Mesenchymal stem cell (in vitro differentiated cells and primary cell): ENCODE data around the gene SLCO2A1.

Experiments used
- DNase-seq: peaks from one replicate; pipeline ENCODE4 v3.0.0-alpha.2; 2013
- H2AFZ ChIP-seq: one replicate; pipeline ENCODE4 v1.6.1; 2013; ENCODE audit warnings: low read depth, mild to moderate bottlenecking, control low read depth, inconsistent platforms, low read length, moderate library complexity
- H2AK5ac ChIP-seq: 2 replicates; pipeline ENCODE4 v1.6.1; 2013; ENCODE audit warnings: low read length, moderate library complexity, mild to moderate bottlenecking, inconsistent platforms; ENCODE audit not compliant: severe bottlenecking
- H2BK120ac ChIP-seq: one replicate; pipeline ENCODE4 v1.6.1; 2013; ENCODE audit warnings: low read depth, mild to moderate bottlenecking, inconsistent platforms, low read length, moderate library complexity
- H2BK12ac ChIP-seq, 2 experiments: one replicate each; pipeline ENCODE4 v1.6.1; 2013; ENCODE audit warnings: inconsistent platforms in 2 of 2, low read length in 2 of 2, mild to moderate bottlenecking in 2 of 2, moderate library complexity in 2 of 2, control low read depth in 1 of 2
- H2BK15ac ChIP-seq: one replicate; pipeline ENCODE4 v1.6.1; 2013; ENCODE audit warnings: mild to moderate bottlenecking, low read depth, inconsistent platforms; ENCODE audit not compliant: poor library complexity, severe bottlenecking
- H2BK5ac ChIP-seq: 2 replicates; pipeline ENCODE4 v1.6.1; 2013; ENCODE audit warnings: low read depth, mild to moderate bottlenecking, low read length, control low read depth, inconsistent platforms; ENCODE audit not compliant: poor library complexity, severe bottlenecking
- H3K14ac ChIP-seq, 2 experiments: one replicate each; pipeline ENCODE4 v1.6.1; 2013; ENCODE audit warnings: inconsistent platforms in 2 of 2, low read length in 2 of 2, control low read depth in 1 of 2, mild to moderate bottlenecking in 1 of 2, moderate library complexity in 1 of 2
- H3K18ac ChIP-seq, 2 experiments: one replicate each; pipeline ENCODE4 v1.6.1; 2013; ENCODE audit warnings: inconsistent platforms in 2 of 2, low read length in 2 of 2, control low read depth in 1 of 2, low read depth in 1 of 2, mild to moderate bottlenecking in 1 of 2
- H3K23ac ChIP-seq, 2 experiments: one replicate each; pipeline ENCODE4 v1.6.1; 2013; ENCODE audit warnings: inconsistent platforms in 2 of 2, low read length in 2 of 2, mild to moderate bottlenecking in 2 of 2, moderate library complexity in 2 of 2, control low read depth in 1 of 2
- H3K27ac ChIP-seq: 2 replicates; pipeline ENCODE4 v1.5.1; 2013; ENCODE audit warnings: mild to moderate bottlenecking, moderate library complexity, low read length, control low read depth, inconsistent platforms; ENCODE audit not compliant: poor library complexity, severe bottlenecking
- H3K27me3 ChIP-seq, 2 experiments: 2 replicates each; pipeline versions ENCODE4 v1.6.1 to v1.7.0; 2013; ENCODE audit warnings: low read length in 2 of 2, mild to moderate bottlenecking in 2 of 2, moderate library complexity in 2 of 2, control low read depth in 1 of 2, inconsistent platforms in 1 of 2; ENCODE audit not compliant: control insufficient read depth in 1 of 2, insufficient read depth in 1 of 2
- H3K36me3 ChIP-seq, 2 experiments: 2 replicates each; pipeline versions ENCODE4 v1.6.1 to v1.7.0; 2013; ENCODE audit warnings: low read length in 2 of 2, control low read depth in 1 of 2, inconsistent platforms in 1 of 2, low read depth in 1 of 2, mild to moderate bottlenecking in 1 of 2; ENCODE audit not compliant: insufficient read depth in 2 of 2, control insufficient read depth in 1 of 2
- H3K4ac ChIP-seq, 2 experiments: one replicate each; pipeline ENCODE4 v1.6.1; 2013; ENCODE audit warnings: inconsistent platforms in 2 of 2, low read length in 2 of 2, mild to moderate bottlenecking in 2 of 2, moderate library complexity in 2 of 2, control low read depth in 1 of 2, low read depth in 1 of 2
- H3K4me1 ChIP-seq: 2 replicates; pipeline ENCODE4 v1.6.1; 2013; ENCODE audit warnings: low read depth, low read length, control low read depth; ENCODE audit not compliant: control insufficient read depth, insufficient read depth
- H3K4me2 ChIP-seq: 2 replicates; pipeline ENCODE4 v1.6.1; 2013; ENCODE audit warnings: low read length, mild to moderate bottlenecking, inconsistent platforms; ENCODE audit not compliant: poor library complexity, severe bottlenecking
- H3K4me3 ChIP-seq, 2 experiments: 2 replicates each; pipeline versions ENCODE4 v1.5.1 to v1.7.0; 2013; ENCODE audit warnings: low read length in 2 of 2, mild to moderate bottlenecking in 2 of 2, control low read depth in 1 of 2, low read depth in 1 of 2; ENCODE audit not compliant: insufficient read depth in 1 of 2
- H3K79me1 ChIP-seq: replicated peaks from 2 replicates; pipeline ENCODE4 v1.6.1; 2013; ENCODE audit warnings: mild to moderate bottlenecking, control low read depth, low read length, inconsistent platforms; ENCODE audit not compliant: poor library complexity, severe bottlenecking
- H3K9ac ChIP-seq: 2 replicates; pipeline ENCODE4 v1.7.0; 2013; ENCODE audit warnings: mild to moderate bottlenecking, low read length, moderate library complexity
- H3K9me3 ChIP-seq: 2 replicates; pipeline ENCODE4 v1.7.0; 2013; ENCODE audit warnings: mild to moderate bottlenecking, low read length; ENCODE audit not compliant: control insufficient read depth
- H4K8ac ChIP-seq: one replicate; pipeline ENCODE4 v1.6.1; 2013; ENCODE audit warnings: inconsistent platforms, mild to moderate bottlenecking, low read length, moderate library complexity
- H4K91ac ChIP-seq: one replicate; pipeline ENCODE4 v1.6.1; 2013; ENCODE audit warnings: mild to moderate bottlenecking, low read length, inconsistent platforms
- WGBS: methylation state at CpG from one replicate; pipeline ENCODE4 v1.1.7; 2013; ENCODE audit warnings: mixed read lengths; 5-methylcytosine and 5-hydroxymethylcytosine counted together

SLCO2A1 gene

DNA sequence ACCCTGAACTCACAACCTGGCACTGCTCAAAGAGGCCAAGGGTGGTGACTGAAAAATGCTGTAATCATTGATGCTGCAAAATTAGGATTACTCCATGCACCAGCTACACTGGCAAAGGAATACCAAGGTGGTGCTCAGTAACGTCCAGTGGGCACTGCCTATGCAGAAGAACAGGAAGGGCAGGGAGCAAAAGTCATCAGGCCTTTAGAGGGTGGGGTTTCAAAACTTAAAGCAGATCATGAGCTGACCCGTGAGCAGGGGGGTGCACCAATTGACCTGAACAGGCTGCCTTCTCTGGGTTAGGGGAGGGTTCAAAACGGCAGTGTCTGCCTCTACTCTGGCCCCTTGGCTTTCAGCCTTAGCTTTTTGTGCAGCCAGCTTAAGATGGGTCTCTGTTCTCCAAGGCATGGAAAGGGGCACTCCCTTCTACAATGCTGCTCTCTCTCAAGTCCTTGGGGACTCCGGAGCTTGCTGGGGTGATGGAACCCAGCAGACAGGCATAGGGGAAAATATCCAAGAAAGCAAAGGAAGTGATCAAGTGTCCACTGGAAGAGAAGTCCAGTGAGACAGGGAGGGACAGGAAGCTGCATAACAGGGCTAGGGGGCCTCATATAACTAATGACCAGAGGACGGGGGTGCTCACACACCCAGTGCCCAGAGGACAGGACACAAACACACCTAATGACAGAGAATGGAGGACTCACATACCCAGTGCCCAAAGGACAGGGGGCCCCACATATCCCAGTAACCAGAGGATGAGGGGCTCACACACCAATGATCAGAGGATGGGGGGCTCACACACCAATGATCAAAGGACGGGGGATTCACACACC, 145.5 kb downstream of the SLCO2A1 start:
- H2BK5ac ChIP-seq, result no peak overlapping the region
- no peak overlapping the region for H3K27ac ChIP-seq
- no peak overlapping the region for H2BK12ac ChIP-seq
- DNase-seq, result no peak
- no peak overlapping the region for H3K4me3 ChIP-seq
- peaks cover 29 to 42% of the 10 kb centered on the region in 2 experiments for H3K27me3 ChIP-seq
- no peak overlapping the region for H2AFZ ChIP-seq
- no peak overlapping the region for H3K9ac ChIP-seq
- H2AK5ac ChIP-seq, result no peak overlapping the region
- H4K8ac ChIP-seq, result no peak overlapping the region
- H3K14ac ChIP-seq, result no peak overlapping the region
- H3K36me3 ChIP-seq, result no peaks in the 10 kb centered on the region
- no peak overlapping the region for H3K4me2 ChIP-seq
- H2BK120ac ChIP-seq, result no peak overlapping the region
- no peak overlapping the region for H3K18ac ChIP-seq
- no peak overlapping the region for H4K91ac ChIP-seq
- H3K23ac ChIP-seq, result no peak overlapping the region
- no peaks in the 10 kb centered on the region for H3K4me1 ChIP-seq
- no peaks in the 10 kb centered on the region for H3K9me3 ChIP-seq
- H3K4ac ChIP-seq, result no peak overlapping the region
- WGBS, result 79% methylated on average over 6 of the region's 6 CpGs
- no peak overlapping the region for H2BK15ac ChIP-seq
- no peaks in the 10 kb centered on the region for H3K79me1 ChIP-seq

DNA sequence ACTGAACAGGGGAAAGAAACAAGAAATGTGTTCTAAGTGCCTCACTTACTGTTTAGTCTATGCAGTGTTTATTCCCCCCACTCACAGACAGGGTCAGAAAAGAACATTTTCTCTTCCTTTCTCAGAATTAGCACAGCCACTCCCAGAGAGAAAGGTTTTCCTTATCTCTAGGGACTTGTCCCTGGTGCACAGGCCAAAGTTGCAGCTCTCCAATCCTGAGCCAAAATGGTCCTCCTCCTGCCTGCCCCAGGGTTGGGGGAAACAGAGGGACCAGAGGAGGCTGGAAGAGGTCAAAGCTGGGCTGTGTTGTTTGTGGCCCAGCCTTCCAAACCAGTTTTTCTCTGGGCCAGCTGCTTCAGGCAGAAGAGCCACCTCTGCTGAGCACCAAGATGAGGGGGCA, 146.1 kb downstream of the SLCO2A1 start:
- Histone ChIP-seq H3K4me2 (no peak overlapping the region), H3K4ac (no peak overlapping the region), H2BK5ac (no peak overlapping the region), H3K23ac (no peak overlapping the region), H3K9me3 (no peaks in the 10 kb centered on the region), H3K79me1 (no peaks in the 10 kb centered on the region), H3K9ac (no peak overlapping the region), H3K27ac (no peak overlapping the region), H3K27me3 (peaks cover 29 to 42% of the 10 kb centered on the region in 2 experiments), H2AFZ (no peak overlapping the region), H3K14ac (no peak overlapping the region), H2BK12ac (no peak overlapping the region), H3K36me3 (no peaks in the 10 kb centered on the region), H2AK5ac (no peak overlapping the region), H4K8ac (no peak overlapping the region), H2BK120ac (no peak overlapping the region), H2BK15ac (no peak overlapping the region), H4K91ac (no peak overlapping the region), H3K4me1 (no peaks in the 10 kb centered on the region), H3K18ac (no peak overlapping the region), H3K4me3 (no peak overlapping the region)
- no peak for DNase-seq

DNA sequence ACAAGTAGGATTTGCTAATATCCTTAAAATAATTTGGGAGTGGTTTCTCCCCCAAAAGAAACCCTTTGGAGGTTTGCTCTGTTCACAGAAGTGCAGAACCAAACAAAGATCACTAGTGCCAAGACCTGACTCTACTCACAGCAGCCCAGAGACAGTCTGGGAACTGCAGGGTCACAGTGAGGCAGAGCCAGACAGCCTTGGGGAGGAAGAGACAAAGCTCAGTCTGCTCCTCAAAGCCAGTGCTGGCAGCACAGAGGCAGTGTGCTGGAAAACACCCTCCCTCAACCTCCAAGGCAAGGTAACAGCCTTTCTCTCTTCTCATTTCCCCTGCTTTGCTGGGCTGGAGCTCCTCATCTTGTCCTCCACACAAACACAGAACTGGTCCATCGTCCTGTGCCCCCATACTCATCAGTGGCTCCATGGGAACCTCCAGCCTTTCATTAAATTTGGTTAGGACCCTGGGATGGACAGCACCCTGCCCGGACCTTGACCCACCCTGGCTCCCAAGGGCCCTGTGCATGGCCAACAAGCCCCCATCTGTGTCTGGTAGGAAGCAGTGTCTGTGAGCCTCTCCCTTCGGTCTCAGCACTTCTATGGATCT, 146.6 kb downstream of the SLCO2A1 start:
- WGBS, result 48% methylated on average over 3 of the region's 3 CpGs
- H3K27ac ChIP-seq, result no peak overlapping the region
- H3K4me1 ChIP-seq, result no peaks in the 10 kb centered on the region
- no peak overlapping the region for H3K18ac ChIP-seq
- no peak overlapping the region for H2BK5ac ChIP-seq
- no peak overlapping the region for H3K4ac ChIP-seq
- H3K36me3 ChIP-seq, result no peaks in the 10 kb centered on the region
- no peak overlapping the region for H3K4me3 ChIP-seq
- H3K79me1 ChIP-seq, result no peaks in the 10 kb centered on the region
- DNase-seq, result no peak
- H4K91ac ChIP-seq, result no peak overlapping the region
- no peak overlapping the region for H4K8ac ChIP-seq
- no peak overlapping the region for H3K23ac ChIP-seq
- H2AK5ac ChIP-seq, result no peak overlapping the region
- H2BK12ac ChIP-seq, result no peak overlapping the region
- H2BK120ac ChIP-seq, result no peak overlapping the region
- no peak overlapping the region for H3K9ac ChIP-seq
- H3K4me2 ChIP-seq, result no peak overlapping the region
- H2BK15ac ChIP-seq, result no peak overlapping the region
- no peak overlapping the region for H3K14ac ChIP-seq
- H3K9me3 ChIP-seq, result peaks cover 3% of the 10 kb centered on the region
- H3K27me3 ChIP-seq, result peaks cover 29 to 42% of the 10 kb centered on the region in 2 experiments
- H2AFZ ChIP-seq, result no peak overlapping the region

DNA sequence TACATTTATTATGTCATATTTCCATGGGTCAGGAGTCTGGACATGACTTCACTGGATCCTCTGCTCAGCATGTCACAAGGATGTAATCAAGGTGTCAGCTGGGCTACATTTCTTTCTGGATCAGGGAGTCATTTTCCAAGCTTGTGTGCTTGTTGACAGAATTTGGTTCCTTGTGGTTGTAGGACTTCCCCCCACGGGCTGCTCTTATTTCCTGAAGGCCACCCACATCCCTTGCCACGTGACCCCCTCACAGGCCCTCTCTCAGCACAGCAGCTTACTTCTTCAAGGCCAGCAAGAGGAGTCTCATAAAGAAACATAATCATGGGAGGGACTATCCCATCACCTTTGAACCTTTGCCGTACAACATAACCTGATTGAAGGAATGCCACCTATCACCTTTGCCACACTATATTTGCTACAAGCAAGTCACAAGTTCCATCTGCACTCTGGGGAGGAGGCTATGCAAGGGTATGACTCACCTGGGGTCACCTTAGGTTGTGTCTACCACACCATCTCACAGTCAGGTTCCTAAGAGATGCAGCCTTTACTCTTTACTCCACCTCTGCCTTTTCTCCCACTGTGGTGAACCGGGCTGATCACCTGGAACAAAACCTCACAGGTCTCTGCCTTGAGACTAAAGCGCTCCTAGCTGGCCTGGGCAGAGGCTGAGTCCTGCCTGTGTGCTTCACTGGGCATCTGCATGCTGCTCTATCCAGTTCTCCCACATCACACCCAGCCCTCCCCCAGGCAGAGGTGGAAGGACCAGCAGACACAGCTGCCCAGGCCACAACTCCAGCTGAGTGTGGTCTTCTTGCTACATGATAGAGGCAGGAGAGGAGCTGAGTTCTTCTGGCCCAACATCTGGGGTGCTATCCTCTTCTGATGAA, 147.5 kb downstream of the SLCO2A1 start:
- Histone ChIP-seq H2BK12ac (no peak overlapping the region), H3K4me1 (no peaks in the 10 kb centered on the region), H3K23ac (no peak overlapping the region), H3K14ac (no peak overlapping the region), H2BK120ac (no peak overlapping the region), H3K18ac (no peak overlapping the region), H2BK15ac (no peak overlapping the region), H3K4me2 (no peak overlapping the region), H3K79me1 (no peaks in the 10 kb centered on the region), H2AK5ac (no peak overlapping the region), H3K36me3 (no peaks in the 10 kb centered on the region), H3K4ac (no peak overlapping the region), H3K9me3 (peaks cover 3% of the 10 kb centered on the region), H3K27me3 (peaks cover 29 to 39% of the 10 kb centered on the region in 2 experiments), H3K9ac (no peak overlapping the region), H4K8ac (no peak overlapping the region), H3K27ac (no peak overlapping the region), H4K91ac (no peak overlapping the region), H3K4me3 (no peak overlapping the region), H2AFZ (no peak overlapping the region), H2BK5ac (no peak overlapping the region)
- DNase-seq, result no peak
- WGBS, result 64% methylated on average over 5 of the region's 5 CpGs
